Measurements from ENCODE around the gene ARFGAP3. TPM values are rescaled to one million over a fixed set of nuclear protein-coding genes. Genes with fewer than 3 reads are reported as not detected.

ARFGAP3 gene
- polyA plus RNA-seq, 1 experiment = 69.4 TPM

GRCh38 chr22:42884616-42885375, 27.7 kb upstream of the ARFGAP3 start:
- TF ChIP-seq CTCF (IDR thresholded peaks at IDR 0.05; ENCODE audit: low read depth, low read length) = no peak
- H3K27ac ChIP-seq (ENCODE audit: low read depth, low read length) = no peak overlapping the region
- POLR2A ChIA-PET = no interaction called here
- DNase-seq (ENCODE audit: low read depth, low spot score) = no peak
- H3K4me3 ChIP-seq (ENCODE audit: low read depth, low read length) = no peak overlapping the region
- CTCF ChIA-PET = interaction anchor here (0.6 kb wide), 1 partner anchor 138 kb away, joined by 4 read pairs; no protein-coding TSS in a partner anchor
- H3K27me3 ChIP-seq (ENCODE audit: control insufficient read depth, insufficient read depth, low read length) = no peaks in the 10 kb centered on the region
- no peaks in the 10 kb centered on the region for H3K9me3 ChIP-seq (ENCODE audit: control insufficient read depth, insufficient read depth, low read length)

- no peak for TF ChIP-seq CTCF (IDR thresholded peaks at IDR 0.05; ENCODE audit: low read depth, low read length)
- no peaks in the 10 kb centered on the region for H3K27me3 ChIP-seq (ENCODE audit: control insufficient read depth, insufficient read depth, low read length)
- no peaks in the 10 kb centered on the region for H3K9me3 ChIP-seq (ENCODE audit: control insufficient read depth, insufficient read depth, low read length)
- no peak overlapping the region for H3K4me3 ChIP-seq (ENCODE audit: low read depth, low read length)
- ChIA-PET CTCF (interaction anchor here (0.6 to 0.7 kb wide), 2 partner anchors 139 to 154 kb away, joined by 3 to 4 read pairs; no protein-coding TSS in a partner anchor), POLR2A (no interaction called here)
- H3K27ac ChIP-seq (ENCODE audit: low read depth, low read length) = no peak overlapping the region
- no peak for DNase-seq (ENCODE audit: low read depth, low spot score)
Observed at GRCh38 chr22:42883970-42884369, 26.9 kb upstream of the ARFGAP3 start.

- no peak for TF ChIP-seq CTCF (IDR thresholded peaks at IDR 0.05; ENCODE audit: low read depth, low read length)
- ChIA-PET POLR2A (no interaction called here), CTCF (interaction anchor here (0.7 kb wide), 1 partner anchor 153 kb away, joined by 3 read pairs; no protein-coding TSS in a partner anchor)
- Histone ChIP-seq H3K9me3 (ENCODE audit: control insufficient read depth, insufficient read depth, low read length) (no peaks in the 10 kb centered on the region), H3K27me3 (ENCODE audit: control insufficient read depth, insufficient read depth, low read length) (no peaks in the 10 kb centered on the region), H3K27ac (ENCODE audit: low read depth, low read length) (no peak overlapping the region), H3K4me3 (ENCODE audit: low read depth, low read length) (no peak overlapping the region)
- DNase-seq (ENCODE audit: low read depth, low spot score) = no peak
Observed at GRCh38 chr22:42883121-42883520, 26.0 kb upstream of the ARFGAP3 start.

GRCh38 chr22:42881982-42882656, 25.0 kb upstream of the ARFGAP3 start:
- ChIA-PET CTCF (interaction anchor here (0.6 kb wide), 1 partner anchor 14 kb away, joined by 3 read pairs; no protein-coding TSS in a partner anchor), POLR2A (no interaction called here)
- no peak for TF ChIP-seq CTCF (IDR thresholded peaks at IDR 0.05; ENCODE audit: low read depth, low read length)
- Histone ChIP-seq H3K27ac (ENCODE audit: low read depth, low read length) (no peak overlapping the region), H3K9me3 (ENCODE audit: control insufficient read depth, insufficient read depth, low read length) (no peaks in the 10 kb centered on the region), H3K4me3 (ENCODE audit: low read depth, low read length) (no peak overlapping the region), H3K27me3 (ENCODE audit: control insufficient read depth, insufficient read depth, low read length) (no peaks in the 10 kb centered on the region)
- no peak for DNase-seq (ENCODE audit: low read depth, low spot score)

- ChIA-PET POLR2A (no interaction called here), CTCF (no interaction called here)
- Histone ChIP-seq H3K27me3 (ENCODE audit: control insufficient read depth, insufficient read depth, low read length) (no peaks in the 10 kb centered on the region), H3K27ac (ENCODE audit: low read depth, low read length) (no peak overlapping the region), H3K4me3 (ENCODE audit: low read depth, low read length) (no peak overlapping the region), H3K9me3 (ENCODE audit: control insufficient read depth, insufficient read depth, low read length) (no peaks in the 10 kb centered on the region)
- no peak for DNase-seq (ENCODE audit: low read depth, low spot score)
- TF ChIP-seq CTCF (IDR thresholded peaks at IDR 0.05; ENCODE audit: low read depth, low read length) = no peak
Observed at GRCh38 chr22:42881298-42881697, 24.2 kb upstream of the ARFGAP3 start.
